HG02642 (cell line): ENCODE data around the gene EFNA5.
"Not testable (repeated sequence)": the region's sequence is repeated elsewhere in the genome, so short reads cannot be mapped to it uniquely, and the experiment has no call there.

Experiments used
- ATAC-seq: cut with Tn5 transposase; IDR thresholded peaks from one replicate; pipeline ENCODE4 v1.9.1; 2021; ENCODE audit warnings: mild to moderate bottlenecking; ENCODE audit not compliant: unreplicated experiment, poor library complexity

The EFNA5 gene

DNA sequence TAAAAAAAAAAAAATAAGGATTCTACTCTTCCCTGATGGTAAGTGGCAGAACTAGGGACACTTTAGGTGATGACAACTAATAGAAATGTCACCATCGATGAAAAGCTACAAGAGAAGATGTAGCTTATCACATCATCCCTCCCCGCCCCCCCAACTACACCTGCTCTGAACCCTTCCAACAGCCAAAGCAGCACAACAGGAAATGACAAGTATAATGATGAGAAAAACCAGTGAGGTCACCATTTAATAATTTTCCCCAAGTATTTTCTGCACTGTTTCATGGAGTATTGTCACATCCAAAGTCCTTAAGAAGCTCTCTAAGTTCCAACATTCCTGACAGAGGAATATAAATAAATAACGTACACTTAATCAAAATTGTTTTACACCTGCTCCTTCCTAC, 221.4 kb downstream of the EFNA5 start:
- ATAC-seq = no peak

DNA sequence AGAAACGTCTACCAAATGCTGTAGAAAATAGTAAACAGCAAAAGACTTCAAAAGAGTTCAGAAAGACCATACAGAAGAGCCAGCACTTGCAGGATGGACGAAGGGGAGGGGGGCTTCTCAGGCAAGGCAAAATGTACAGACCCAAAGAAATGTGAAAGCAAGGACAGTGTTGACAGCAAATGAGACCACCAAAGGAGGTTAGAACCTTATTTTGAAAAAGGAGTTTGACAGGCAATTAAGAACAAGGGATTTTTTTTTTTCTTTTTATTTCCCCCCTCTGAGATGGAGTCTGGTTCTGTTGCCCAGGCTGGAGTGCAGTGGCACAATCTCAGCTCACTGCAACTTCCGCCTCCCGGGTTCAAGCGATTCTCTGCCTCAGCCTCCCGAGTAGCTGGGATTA, 223.2 kb downstream of the EFNA5 start:
- no peak for ATAC-seq

DNA sequence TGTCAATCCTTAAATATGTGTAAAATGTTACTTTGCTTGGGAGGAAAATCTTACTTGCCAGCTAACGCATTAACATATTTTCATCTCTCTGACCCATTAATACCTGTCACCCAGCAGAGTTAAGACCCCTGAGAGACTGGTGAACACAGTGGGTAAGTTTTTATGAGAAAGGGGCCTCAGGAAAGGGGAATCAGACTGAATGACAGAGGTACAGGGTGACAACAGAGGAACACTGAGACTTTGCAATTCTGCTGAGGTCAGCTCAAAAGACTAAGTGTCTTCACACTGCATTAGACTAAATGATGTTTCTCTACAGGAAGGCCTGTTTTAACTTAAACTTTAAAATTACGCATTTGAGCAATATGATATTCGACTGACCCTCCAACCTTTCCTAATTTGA, 223.8 kb downstream of the EFNA5 start:
- no peak for ATAC-seq

DNA sequence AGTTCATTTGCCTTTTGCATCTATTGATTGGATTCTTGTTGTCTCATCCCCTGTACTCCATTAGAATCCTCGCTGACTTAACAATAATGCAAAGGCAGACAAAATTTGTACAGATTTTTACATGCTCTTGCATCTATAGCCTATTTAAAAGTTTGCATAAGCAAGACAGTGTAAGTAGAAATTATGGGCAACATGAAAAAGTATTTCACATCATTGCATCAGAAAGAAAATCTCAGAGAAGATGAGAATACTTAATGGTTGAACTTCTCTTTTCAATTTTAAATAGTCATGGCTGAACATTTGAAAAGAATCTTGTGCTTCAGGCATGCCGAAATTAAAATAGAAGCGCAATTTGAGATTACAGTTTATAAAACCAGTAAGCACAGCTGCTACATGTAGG, 226.4 kb downstream of the EFNA5 start:
- no peak for ATAC-seq

GRCh38 chr5:107443897-107444296, 226.8 kb downstream of the EFNA5 start:
- ATAC-seq = no peak

GRCh38 chr5:107442452-107442851, 228.3 kb downstream of the EFNA5 start:
- no peak for ATAC-seq

- no peak for ATAC-seq
These were observed 230.9 kb downstream of the EFNA5 start for GRCh38 chr5:107439832-107440231.

DNA sequence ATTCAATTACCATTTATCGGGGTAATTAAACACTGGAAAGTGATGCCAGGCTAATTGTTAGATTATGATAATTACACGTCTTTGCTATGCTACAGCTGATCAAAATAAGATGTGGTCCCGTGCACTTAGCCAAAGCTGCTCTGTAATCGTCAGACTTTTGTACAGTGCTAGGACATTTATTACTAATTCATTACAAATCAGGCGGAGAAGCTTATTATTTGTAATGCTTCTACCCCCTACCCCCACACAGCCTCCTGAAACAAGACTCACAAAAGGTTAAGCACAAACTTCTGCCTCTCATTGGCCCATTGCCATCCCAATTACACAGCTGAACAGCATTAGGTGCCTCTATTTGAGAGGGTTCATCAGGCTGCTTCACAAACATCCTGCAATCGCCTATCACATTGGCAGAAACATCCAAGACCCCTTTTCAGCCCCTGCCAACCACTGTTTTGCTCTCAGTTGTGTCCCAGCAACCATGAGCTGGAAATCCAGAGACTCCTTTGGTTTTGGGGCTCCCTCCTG, 232.7 kb downstream of the EFNA5 start:
- ATAC-seq = no peak

DNA sequence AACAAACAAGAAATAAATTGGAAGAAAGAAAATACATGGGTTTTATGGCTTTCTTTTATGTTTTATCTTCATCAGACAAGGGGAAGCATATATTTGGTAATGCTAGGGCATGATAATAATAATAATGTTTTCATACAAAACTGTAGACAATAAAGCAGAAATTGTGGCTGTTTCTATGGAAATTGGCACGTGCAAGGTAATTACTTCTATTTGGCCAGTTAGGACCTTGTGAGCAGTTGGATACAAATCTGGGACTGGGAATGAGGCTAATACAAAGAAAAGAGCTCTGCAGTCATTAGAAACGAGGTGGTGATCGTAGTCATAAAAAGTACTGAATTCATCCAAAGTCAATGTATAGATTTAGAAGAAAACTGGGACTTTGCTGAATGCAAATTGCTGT, 233.6 kb downstream of the EFNA5 start:
- ATAC-seq = no peak

DNA sequence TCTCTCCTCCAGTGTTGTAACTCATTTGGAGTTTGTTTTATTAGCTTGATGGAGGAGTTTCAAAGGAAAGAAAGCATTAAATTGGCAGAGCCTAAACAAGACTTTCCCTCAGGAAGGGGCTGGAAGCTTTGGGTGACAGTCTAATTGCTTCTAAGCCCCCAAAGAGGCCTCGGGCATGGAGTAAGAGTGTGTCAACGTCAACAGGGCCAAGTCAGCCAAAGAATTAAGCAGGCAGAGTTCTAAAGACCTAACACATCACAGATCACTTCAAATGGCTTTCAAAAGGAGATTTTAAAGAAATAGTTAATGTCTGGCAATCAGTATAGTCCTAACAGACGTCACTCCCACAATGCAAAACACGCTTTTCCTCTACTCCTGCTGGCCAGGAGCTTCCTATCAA, 234.5 kb downstream of the EFNA5 start:
- ATAC-seq = no peak

GRCh38 chr5:107435061-107435460, 235.7 kb downstream of the EFNA5 start:
- ATAC-seq = no peak

DNA sequence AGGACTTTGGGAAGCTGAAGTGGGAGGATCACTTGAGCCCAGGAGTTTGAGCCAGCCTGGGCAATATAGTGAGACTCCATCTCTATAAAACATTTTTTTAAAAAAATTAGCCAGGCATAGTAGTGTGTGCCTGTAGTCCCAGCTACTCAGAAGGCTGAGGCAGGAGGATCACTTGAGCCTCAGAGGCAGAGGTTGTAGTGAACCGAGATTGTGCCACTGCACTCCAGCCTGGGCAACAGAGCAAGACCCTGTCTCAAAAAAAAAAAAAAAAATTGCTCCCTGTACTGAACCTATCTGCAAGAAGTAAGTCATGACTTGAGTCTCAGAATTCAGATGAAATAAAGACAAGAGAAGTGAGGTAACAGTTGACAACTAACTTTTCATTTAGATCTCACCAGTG, 237.1 kb downstream of the EFNA5 start:
- not testable (repeated sequence) for ATAC-seq

GRCh38 chr5:107431998-107432397, 238.7 kb downstream of the EFNA5 start:
- no peak for ATAC-seq

DNA sequence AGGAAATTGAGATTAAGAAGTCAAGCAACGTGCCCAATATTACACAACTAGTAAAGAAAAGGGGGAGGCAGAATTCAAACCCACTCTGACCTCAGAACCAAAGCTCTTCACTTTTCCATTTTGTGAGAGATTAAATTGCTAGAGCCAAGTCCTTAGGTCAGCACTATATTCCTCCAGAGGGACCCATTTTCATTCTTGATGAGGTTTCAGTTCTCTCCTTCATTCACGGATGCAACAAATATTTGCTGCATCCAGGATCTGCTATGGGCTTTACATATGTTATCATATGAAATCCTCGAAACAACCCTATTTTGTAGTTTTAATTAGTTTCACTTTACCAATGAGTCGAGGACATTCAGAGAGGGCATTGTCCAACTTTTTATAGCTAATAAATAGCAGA, 239.2 kb downstream of the EFNA5 start:
- no peak for ATAC-seq

DNA sequence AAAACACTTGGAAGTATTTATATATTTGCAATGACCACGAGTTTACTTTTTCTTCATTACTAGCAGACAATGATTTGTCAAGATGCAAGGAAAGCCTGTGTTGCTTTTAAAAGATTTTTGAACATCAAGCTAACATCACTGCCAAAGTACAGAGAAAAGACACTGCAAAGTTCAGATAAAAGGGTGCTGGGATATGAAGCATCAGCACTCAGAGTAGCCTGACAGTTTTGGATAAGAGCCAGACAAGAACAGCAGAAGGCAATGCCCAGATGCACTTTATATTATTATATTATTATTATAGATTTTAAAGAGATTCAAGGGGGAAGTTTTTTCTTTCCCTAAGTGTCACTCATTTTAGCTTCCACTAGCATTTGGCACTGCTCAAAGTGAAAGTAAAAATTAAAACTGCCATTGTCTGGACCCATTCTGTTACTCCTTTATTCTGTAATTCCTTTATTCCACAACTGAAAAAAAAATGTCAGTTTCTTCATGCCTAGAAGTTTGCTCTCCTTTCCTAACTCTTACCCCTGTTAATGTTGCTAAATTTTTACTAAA, 240.6 kb downstream of the EFNA5 start:
- ATAC-seq = no peak

DNA sequence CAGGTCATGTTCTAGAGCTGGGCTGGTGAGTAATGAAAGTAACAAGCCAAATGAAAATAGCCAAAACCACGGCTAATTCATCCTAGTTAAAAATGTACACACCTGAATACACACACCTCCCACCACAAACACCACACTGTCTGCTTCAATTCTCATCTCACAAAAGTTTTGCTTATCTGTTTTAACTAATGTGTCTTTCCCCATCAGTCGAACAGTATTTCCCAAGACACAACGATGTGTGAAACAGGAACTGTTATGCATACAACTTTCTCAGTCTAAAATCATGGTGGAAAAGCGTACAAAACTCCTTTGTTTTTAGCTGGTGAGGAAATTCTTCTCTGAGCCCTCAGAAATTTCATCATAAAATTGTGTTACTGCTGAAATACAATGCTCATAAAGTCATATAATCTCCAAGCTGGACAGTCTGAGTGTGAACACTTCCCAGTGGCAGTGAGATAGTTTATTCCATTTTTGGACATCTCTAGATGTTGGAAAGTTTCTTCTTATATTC, 242.4 kb downstream of the EFNA5 start:
- ATAC-seq = no peak

GRCh38 chr5:107426872-107427271, 243.9 kb downstream of the EFNA5 start:
- no peak for ATAC-seq

- no peak for ATAC-seq
These were observed 244.5 kb downstream of the EFNA5 start for GRCh38 chr5:107426209-107426608.

DNA sequence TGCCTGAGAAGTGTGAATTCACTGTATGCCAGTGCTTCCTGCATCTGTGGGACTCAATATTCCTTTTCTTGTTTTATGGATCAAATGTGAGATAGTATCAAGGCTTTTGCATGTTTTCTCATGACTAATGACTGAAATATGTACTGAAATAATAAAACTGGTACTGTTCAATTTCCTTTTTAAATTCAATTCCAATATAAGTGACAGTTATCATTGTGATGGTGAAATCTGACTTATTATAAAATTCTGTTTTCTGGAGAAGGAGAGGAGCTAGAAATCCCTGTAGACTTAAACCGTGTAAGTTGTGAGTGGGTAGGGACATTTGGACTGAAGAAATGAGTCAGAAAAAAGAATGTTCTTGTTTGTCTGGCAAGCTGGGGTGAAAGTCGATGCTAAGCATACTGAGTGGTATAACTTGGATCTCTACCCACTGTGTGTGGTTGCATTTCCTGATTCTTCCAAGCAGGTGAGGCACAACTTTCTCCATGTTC, 245.2 kb downstream of the EFNA5 start:
- ATAC-seq = no peak

DNA sequence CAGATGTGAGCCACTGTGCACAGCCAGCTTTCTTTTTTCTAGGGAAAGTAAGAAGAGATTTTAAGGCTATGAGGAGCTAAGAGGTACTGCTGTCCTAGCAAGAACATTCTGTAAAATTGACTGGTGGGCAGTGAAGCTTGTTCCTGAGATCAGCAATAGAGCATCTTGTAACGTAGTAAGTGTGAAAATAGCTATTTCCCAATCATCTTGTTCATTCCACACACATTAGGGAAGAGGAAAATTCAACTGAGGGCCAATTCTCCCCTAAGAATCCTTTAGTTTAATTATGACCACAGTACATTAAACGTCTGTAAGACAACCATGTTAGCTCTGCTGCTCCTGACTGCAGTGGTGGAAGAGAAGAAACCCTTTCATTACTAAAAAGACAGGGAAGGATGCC, 246.2 kb downstream of the EFNA5 start:
- no peak for ATAC-seq

GRCh38 chr5:107422494-107422893, 248.2 kb downstream of the EFNA5 start:
- no peak for ATAC-seq

- ATAC-seq = no peak
These were observed 251.2 kb downstream of the EFNA5 start for GRCh38 chr5:107419498-107419897.
